Ectodermal cell (in vitro differentiated cells): ENCODE results near the gene CTNNA3.

ENCODE experiments used
- H3K27ac ChIP-seq: 2 replicates; pipeline ENCODE4 v1.7.0; 2013; ENCODE audit warnings: mild to moderate bottlenecking, low read depth, low read length; ENCODE audit not compliant: insufficient read depth, poor library complexity, severe bottlenecking
- H3K27me3 ChIP-seq: 2 replicates; pipeline ENCODE4 v1.7.0; 2013; ENCODE audit warnings: mild to moderate bottlenecking, low read length; ENCODE audit not compliant: insufficient read depth, control insufficient read depth, poor library complexity, severe bottlenecking
- H3K36me3 ChIP-seq: one replicate; pipeline ENCODE4 v1.7.0; 2013; ENCODE audit warnings: low read length; ENCODE audit not compliant: control insufficient read depth, insufficient read depth
- H3K4me1 ChIP-seq: one replicate; pipeline ENCODE4 v1.7.0; 2013; ENCODE audit warnings: low read length; ENCODE audit not compliant: control insufficient read depth, insufficient read depth
- H3K4me3 ChIP-seq: 2 replicates; pipeline ENCODE4 v1.7.0; 2013; ENCODE audit warnings: low read depth, low read length, control low read depth; ENCODE audit not compliant: insufficient read depth
- H3K9me3 ChIP-seq: 2 replicates; pipeline ENCODE4 v1.7.0; 2013; ENCODE audit warnings: mild to moderate bottlenecking, low read length, moderate library complexity; ENCODE audit not compliant: control insufficient read depth
- WGBS, 2 experiments: methylation state at CpG; one replicate each; pipeline ENCODE4 v1.1.7; 2013; ENCODE audit warnings: missing lambda C conversion rate in 2 of 2; 5-methylcytosine and 5-hydroxymethylcytosine counted together

CTNNA3 gene

GRCh38 chr10:67527351-67527750 is 168.6 kb downstream of the CTNNA3 start:
- no peaks in the 10 kb centered on the region for H3K4me1 ChIP-seq
- H3K27me3 ChIP-seq: no peaks in the 10 kb centered on the region
- H3K36me3 ChIP-seq: no peaks in the 10 kb centered on the region
- no peak overlapping the region for H3K27ac ChIP-seq
- no peak overlapping the region for H3K4me3 ChIP-seq
- peaks cover 2% of the 10 kb centered on the region for H3K9me3 ChIP-seq

GRCh38 chr10:67521546-67521945 is 174.4 kb downstream of the CTNNA3 start:
- Histone ChIP-seq H3K36me3 (no peaks in the 10 kb centered on the region), H3K9me3 (no peaks in the 10 kb centered on the region), H3K4me3 (no peak overlapping the region), H3K4me1 (peaks cover 5% of the 10 kb centered on the region), H3K27me3 (no peaks in the 10 kb centered on the region), H3K27ac (no peak overlapping the region)
- 76 to 77% methylated on average over 2 of the region's 2 CpGs for WGBS, 2 experiments

- H3K4me1 ChIP-seq: peaks cover 5% of the 10 kb centered on the region
- H3K27me3 ChIP-seq: no peaks in the 10 kb centered on the region
- 18 to 22% methylated on average over 5 of the region's 5 CpGs for WGBS, 2 experiments
- no peak overlapping the region for H3K27ac ChIP-seq
- H3K36me3 ChIP-seq: no peaks in the 10 kb centered on the region
- no peaks in the 10 kb centered on the region for H3K9me3 ChIP-seq
- no peak overlapping the region for H3K4me3 ChIP-seq
Observed at GRCh38 chr10:67520924-67521520, 175.0 kb downstream of the CTNNA3 start.

- Histone ChIP-seq H3K4me1 (peaks cover 5% of the 10 kb centered on the region), H3K27me3 (no peaks in the 10 kb centered on the region), H3K4me3 (no peak overlapping the region), H3K9me3 (no peaks in the 10 kb centered on the region), H3K27ac (peak overlapping the region; percentile 21), H3K36me3 (no peaks in the 10 kb centered on the region)
- 91 to 95% methylated on average over 2 of the region's 2 CpGs for WGBS, 2 experiments
Observed at GRCh38 chr10:67519434-67519833, 176.6 kb downstream of the CTNNA3 start.

- no peak overlapping the region for H3K4me3 ChIP-seq
- WGBS, 2 experiments: 90 to 92% methylated on average over 4 of the region's 4 CpGs
- no peaks in the 10 kb centered on the region for H3K27me3 ChIP-seq
- no peaks in the 10 kb centered on the region for H3K36me3 ChIP-seq
- H3K4me1 ChIP-seq: peaks cover 5% of the 10 kb centered on the region
- H3K9me3 ChIP-seq: no peaks in the 10 kb centered on the region
- H3K27ac ChIP-seq: no peak overlapping the region
Observed at GRCh38 chr10:67518756-67519155, 177.2 kb downstream of the CTNNA3 start.

GRCh38 chr10:67518043-67518442 is 178.0 kb downstream of the CTNNA3 start:
- no peaks in the 10 kb centered on the region for H3K9me3 ChIP-seq
- no peaks in the 10 kb centered on the region for H3K36me3 ChIP-seq
- H3K27ac ChIP-seq: no peak overlapping the region
- H3K4me3 ChIP-seq: no peak overlapping the region
- H3K4me1 ChIP-seq: peaks cover 5% of the 10 kb centered on the region
- no peaks in the 10 kb centered on the region for H3K27me3 ChIP-seq
- WGBS, 2 experiments: 93 to 94% methylated on average over 4 of the region's 4 CpGs

- Histone ChIP-seq H3K9me3 (no peaks in the 10 kb centered on the region), H3K27me3 (no peaks in the 10 kb centered on the region), H3K27ac (no peak overlapping the region), H3K4me1 (no peaks in the 10 kb centered on the region), H3K4me3 (no peak overlapping the region), H3K36me3 (no peaks in the 10 kb centered on the region)
Observed at GRCh38 chr10:67506757-67507091, 189.3 kb downstream of the CTNNA3 start.

- no peaks in the 10 kb centered on the region for H3K9me3 ChIP-seq
- H3K36me3 ChIP-seq: no peaks in the 10 kb centered on the region
- H3K27me3 ChIP-seq: no peaks in the 10 kb centered on the region
- 91 to 95% methylated on average over 2 of the region's 2 CpGs for WGBS, 2 experiments
- no peaks in the 10 kb centered on the region for H3K4me1 ChIP-seq
- no peak overlapping the region for H3K27ac ChIP-seq
- H3K4me3 ChIP-seq: no peak overlapping the region
Observed at GRCh38 chr10:67506083-67506756, 189.8 kb downstream of the CTNNA3 start.

GRCh38 chr10:67492317-67493019 is 203.5 kb downstream of the CTNNA3 start:
- no peak overlapping the region for H3K4me3 ChIP-seq
- 90 to 95% methylated on average over 2 of the region's 2 CpGs for WGBS, 2 experiments
- H3K27ac ChIP-seq: no peak overlapping the region
- H3K27me3 ChIP-seq: no peaks in the 10 kb centered on the region
- no peaks in the 10 kb centered on the region for H3K4me1 ChIP-seq
- no peaks in the 10 kb centered on the region for H3K36me3 ChIP-seq
- no peaks in the 10 kb centered on the region for H3K9me3 ChIP-seq

GRCh38 chr10:67487906-67488619 is 207.9 kb downstream of the CTNNA3 start:
- H3K27me3 ChIP-seq: no peaks in the 10 kb centered on the region
- no peak overlapping the region for H3K27ac ChIP-seq
- no peaks in the 10 kb centered on the region for H3K9me3 ChIP-seq
- no peaks in the 10 kb centered on the region for H3K4me1 ChIP-seq
- no peaks in the 10 kb centered on the region for H3K36me3 ChIP-seq
- no peak overlapping the region for H3K4me3 ChIP-seq
- WGBS, 2 experiments: 94 to 99% methylated on average over 6 of the region's 6 CpGs
